ENCODE data around the gene GPATCH8. TPM values are rescaled to one million over a fixed set of nuclear protein-coding genes. Genes with fewer than 3 reads are reported as not detected.

The GPATCH8 gene
- total RNA-seq, 1 experiment from 2014 or later = 51.5 TPM

DNA sequence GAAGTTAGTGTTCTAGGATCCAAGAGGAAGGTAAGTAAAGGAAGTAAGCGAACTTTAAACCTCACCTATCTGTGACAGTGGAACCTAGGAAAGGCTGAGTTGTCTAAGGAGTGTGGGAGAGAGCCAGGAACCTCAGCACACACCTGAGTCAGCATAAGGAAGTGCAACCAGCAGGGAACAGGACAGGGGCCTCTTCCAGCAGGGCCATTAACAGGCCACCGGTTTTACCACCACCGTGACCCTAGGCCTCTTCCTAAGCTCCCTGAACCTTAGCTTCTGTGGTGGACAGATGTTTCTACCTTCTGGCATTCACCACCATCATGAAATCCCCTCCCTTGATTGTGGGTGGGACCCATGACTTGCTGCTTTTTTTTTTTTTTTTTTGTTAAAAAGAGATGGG is 26.7 kb upstream of the GPATCH8 start:
- Histone ChIP-seq H3K4me2 (ENCODE audit: insufficient read depth, insufficient read length, low read length) (no peak overlapping the region), H2AK5ac (ENCODE audit: insufficient read length, low read length) (no peak overlapping the region), H2AFZ (ENCODE audit: low read length) (no peak overlapping the region), H4K20me1 (ENCODE audit: control insufficient read depth, insufficient read depth, insufficient read length) (no peaks in the 10 kb centered on the region), H3K4ac (ENCODE audit: low read depth, low read length) (no peak overlapping the region), H3K27ac (ENCODE audit: insufficient read length, low read depth, low read length) (no peak overlapping the region), H4K8ac (replicated peaks; ENCODE audit: insufficient read length, low read depth, low read length) (no peak overlapping the region), H3K23me2 (ENCODE audit: insufficient read length, low read depth, low read length, poor library complexity, severe bottlenecking) (no peaks in the 10 kb centered on the region), H2BK20ac (ENCODE audit: low read depth, low read length, poor library complexity, severe bottlenecking) (no peak overlapping the region), H3K27me3 (ENCODE audit: insufficient read depth, low read length) (no peaks in the 10 kb centered on the region), H3K23ac (ENCODE audit: insufficient read length, low read depth, low read length) (no peak overlapping the region), H3K4me1 (ENCODE audit: insufficient read depth, low read length) (no peaks in the 10 kb centered on the region; the same call in 1 of the 2 replicates), H2BK120ac (ENCODE audit: low read depth, low read length, poor library complexity, severe bottlenecking) (no peak overlapping the region), H3K9ac (ENCODE audit: extremely low read depth, insufficient read length, low read length) (no peak overlapping the region), H3K14ac (ENCODE audit: insufficient read depth, low read length) (no peak overlapping the region), H3K9me3 (ENCODE audit: control insufficient read depth, low read depth, low read length) (no peaks in the 10 kb centered on the region), H4K91ac (ENCODE audit: insufficient read length, low read depth, low read length) (no peak overlapping the region), H3K79me1 (ENCODE audit: insufficient read depth, low read depth, low read length, poor library complexity, severe bottlenecking) (no peaks in the 10 kb centered on the region), H3K79me2 (ENCODE audit: insufficient read depth, low read length) (no peaks in the 10 kb centered on the region), H4K5ac (ENCODE audit: insufficient read length, low read depth, low read length) (no peak overlapping the region), H2BK15ac (ENCODE audit: low read depth, low read length) (no peak overlapping the region), H2BK12ac (ENCODE audit: insufficient read length, low read depth, low read length) (no peak overlapping the region), H2BK5ac (ENCODE audit: insufficient read length, low read length) (no peak overlapping the region), H3T11ph (ENCODE audit: low read length) (no peak overlapping the region), H3K56ac (ENCODE audit: insufficient read length, low read depth, low read length) (no peak overlapping the region), H3K18ac (ENCODE audit: insufficient read length, low read depth, low read length) (no peak overlapping the region)
- Mint-ChIP-seq H3K4me1 (peaks cover 10 to 11% of the 10 kb centered on the region in 2 experiments), H3K27me3 (ENCODE audit: low read depth) (peaks cover 27% of the 10 kb centered on the region), H3K4me3 (no peak overlapping the region), H3K36me3 (ENCODE audit: insufficient read depth in 1 of 3, low read depth in 3 of 3) (peaks cover 5 to 12% (median 7%) of the 10 kb centered on the region in 3 experiments; a peak in 6 of 7 replicates), H3K27ac (no peak overlapping the region), H3K9me3 (peaks cover 24 to 25% of the 10 kb centered on the region in 2 experiments)
- WGBS (ENCODE audit: extremely low coverage, insufficient read length, low lambda C conversion rate) = no CpG with 5 or more reads among the region's 3 CpGs
- no peak for DNase-seq
- TF ChIP-seq, protein P1, sequence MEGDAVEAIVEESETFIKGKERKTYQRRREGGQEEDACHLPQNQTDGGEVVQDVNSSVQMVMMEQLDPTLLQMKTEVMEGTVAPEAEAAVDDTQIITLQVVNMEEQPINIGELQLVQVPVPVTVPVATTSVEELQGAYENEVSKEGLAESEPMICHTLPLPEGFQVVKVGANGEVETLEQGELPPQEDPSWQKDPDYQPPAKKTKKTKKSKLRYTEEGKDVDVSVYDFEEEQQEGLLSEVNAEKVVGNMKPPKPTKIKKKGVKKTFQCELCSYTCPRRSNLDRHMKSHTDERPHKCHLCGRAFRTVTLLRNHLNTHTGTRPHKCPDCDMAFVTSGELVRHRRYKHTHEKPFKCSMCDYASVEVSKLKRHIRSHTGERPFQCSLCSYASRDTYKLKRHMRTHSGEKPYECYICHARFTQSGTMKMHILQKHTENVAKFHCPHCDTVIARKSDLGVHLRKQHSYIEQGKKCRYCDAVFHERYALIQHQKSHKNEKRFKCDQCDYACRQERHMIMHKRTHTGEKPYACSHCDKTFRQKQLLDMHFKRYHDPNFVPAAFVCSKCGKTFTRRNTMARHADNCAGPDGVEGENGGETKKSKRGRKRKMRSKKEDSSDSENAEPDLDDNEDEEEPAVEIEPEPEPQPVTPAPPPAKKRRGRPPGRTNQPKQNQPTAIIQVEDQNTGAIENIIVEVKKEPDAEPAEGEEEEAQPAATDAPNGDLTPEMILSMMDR (conservative IDR thresholded peaks at IDR 0.05) = no peak
